Right renal cortex interstitium (tissue), 3 donors: ENCODE data around the gene MRPL9. TPM values are rescaled to one million over a fixed set of nuclear protein-coding genes. Genes with fewer than 3 reads are reported as not detected.

Source experiments
- DNase-seq, 3 donors: peaks; one replicate each; pipeline ENCODE4 v3.0.0-alpha.2; 2013; ENCODE audit warnings: low read depth in 3 of 3, low spot score in 2 of 3
- polyA plus RNA-seq, 3 donors: library from polyadenylated mRNA; unstranded; fragments of 120-200 nt; gene quantifications; one replicate each; pipeline ENCODE4 v1.2.1, GENCODE V29; 2013; ENCODE audit not compliant: insufficient read length in 3 of 3

Gene MRPL9
- 100 to 1,000 TPM; 115 to 123 (median 119) TPM for polyA plus RNA-seq

DNA sequence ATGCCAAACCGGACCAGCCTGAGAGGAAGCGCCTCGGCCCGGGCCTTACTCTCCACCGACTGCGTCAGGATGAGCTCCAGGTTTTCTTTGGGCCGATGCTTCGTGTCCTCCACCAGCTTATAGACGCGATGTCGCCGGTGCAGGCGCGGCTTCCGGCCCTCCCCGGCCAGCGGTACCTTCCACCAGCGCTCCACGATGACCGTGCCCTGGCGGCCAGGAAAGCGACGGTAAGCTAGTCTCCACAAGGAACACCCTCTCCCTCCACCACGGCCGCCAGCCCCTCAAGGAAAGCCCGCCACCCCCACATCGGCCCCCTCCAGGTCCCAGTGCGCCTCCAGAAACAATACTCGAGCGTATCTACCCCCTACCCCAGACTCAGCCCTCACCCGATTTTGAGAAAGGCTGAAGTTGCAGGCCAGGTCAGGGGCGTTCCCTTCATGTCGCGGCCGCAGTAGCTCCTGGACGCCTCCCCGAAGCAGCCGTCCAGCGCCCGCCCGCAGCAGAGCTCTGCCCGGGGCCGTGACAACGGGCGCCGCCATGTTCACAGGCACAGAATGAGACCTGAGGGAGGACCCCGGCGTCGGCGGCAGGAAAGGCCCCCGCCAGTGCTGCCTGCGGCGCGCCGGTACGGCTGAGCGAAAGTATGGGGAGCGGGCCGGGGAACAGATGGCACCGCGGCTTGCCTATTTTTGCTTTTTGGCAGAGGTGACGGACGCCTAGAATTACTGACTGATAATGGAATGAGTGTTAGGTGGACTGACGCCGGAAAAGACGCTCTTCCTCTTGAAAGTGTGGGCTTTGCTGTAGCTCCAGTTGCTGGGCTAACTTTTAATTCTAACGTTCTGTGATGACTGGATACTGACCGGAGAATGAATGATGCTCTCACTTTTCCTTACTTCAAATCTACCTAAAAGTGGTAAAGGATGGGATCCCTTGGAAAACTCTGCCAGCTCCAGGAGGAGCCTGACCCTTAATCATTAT lies at the start of gene MRPL9:
Gene MRPL9, minus strand, starts transcription at position 556 of the 981 bp plus-strand sequence. Its CDS starts 17 bp downstream, at position 539.
- peak; percentile 29 to 65 (median 57) for DNase-seq

DNA sequence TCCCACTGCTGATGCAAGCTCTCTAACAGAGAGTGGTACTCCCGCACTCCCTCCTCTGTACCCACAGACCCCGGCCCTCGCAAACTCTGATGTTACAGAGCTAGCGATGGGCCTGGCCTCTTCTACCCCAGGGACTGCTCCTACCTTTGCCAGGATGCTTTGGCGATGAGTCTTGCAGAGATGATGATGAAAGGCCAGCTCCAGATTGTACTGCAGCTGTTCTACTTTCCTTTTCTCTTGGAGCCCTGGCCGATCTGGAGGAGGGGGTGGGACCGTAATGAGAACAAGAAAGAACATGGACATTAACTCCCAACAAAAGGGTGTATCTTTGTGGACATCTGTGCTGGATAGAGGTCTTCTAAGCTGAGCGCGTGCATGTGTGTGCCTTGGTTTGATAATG lies 47.9 kb upstream of the MRPL9 start:
- no peak for DNase-seq

DNA sequence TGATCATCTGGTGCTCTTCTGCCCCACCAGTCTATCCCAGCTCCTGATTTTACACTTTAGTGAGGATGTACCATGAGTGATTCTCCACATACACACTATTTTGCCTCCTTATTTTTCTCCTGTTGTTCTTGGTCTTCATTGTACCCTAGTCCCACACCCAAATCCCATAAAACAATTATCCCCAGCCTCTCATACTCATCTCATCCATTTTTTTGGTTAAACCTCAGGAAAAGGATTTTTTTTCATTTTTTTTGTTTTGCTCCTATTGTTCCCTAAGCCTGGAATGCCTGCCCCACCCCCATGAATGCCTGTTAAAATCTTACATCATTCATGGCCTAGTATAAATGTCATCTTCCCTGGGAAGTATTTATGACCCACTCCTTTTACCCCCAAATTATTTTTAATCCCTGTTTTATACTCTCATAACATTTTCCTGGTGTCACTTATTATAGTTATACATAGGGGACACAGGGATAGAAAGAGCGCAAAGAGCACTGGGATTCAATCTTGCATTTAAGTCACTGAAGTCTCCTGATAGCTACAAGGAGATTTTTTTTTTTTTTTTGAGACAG lies 46.8 kb upstream of the MRPL9 start:
- no peak for DNase-seq

DNA sequence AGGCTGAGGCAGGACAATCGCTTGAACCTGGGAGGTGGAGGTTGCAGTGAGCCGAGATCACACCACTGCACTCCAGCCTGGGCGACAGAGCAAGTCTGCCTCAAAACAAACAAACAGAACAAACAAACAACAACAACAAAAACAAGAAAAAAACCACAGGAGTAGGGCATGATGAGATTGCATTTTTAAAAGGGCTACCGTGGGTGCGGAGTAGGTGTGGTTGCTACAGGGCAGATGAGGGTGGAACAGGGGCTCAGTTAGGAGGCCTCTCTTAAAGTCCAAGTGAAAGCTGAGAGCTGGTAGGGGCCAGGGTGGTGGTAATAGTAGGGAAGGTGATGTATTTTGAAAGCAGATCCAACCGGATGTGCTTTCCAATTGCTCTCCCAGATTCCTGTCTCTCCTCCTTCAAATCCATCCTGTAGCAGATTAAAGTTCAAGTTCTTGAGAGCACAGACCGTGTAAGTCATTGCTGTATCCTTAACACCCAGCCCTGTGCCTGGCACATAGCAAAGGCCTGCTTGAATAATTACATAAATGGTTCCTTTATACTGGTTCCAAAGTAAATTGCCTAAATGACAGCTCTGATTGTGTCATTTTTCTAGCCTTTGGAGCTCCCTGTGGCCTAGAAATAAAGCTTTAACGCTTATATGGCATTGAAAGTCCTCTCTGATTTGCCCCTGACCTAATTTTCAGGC lies 46.1 kb upstream of the MRPL9 start:
- no peak for DNase-seq

DNA sequence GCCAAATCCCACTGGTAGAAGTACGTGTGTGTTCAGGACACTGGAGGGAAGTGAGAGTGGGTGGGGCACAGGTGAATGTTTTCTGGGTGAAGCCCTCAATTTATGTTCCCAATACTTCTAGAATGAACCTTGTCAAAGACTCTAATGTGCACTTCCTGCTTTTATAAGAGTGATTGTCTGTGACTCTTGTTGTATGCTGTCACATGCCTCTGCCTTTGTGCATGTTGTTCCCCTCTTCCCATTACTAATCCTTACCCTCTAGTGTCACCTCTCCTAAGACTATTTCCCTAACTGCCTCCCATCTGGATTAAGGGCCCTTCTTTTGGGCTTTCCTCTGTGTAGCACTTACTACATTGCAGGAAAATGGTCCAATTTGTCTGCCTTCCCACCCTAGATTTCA lies 44.5 kb upstream of the MRPL9 start:
- DNase-seq = no peak

DNA sequence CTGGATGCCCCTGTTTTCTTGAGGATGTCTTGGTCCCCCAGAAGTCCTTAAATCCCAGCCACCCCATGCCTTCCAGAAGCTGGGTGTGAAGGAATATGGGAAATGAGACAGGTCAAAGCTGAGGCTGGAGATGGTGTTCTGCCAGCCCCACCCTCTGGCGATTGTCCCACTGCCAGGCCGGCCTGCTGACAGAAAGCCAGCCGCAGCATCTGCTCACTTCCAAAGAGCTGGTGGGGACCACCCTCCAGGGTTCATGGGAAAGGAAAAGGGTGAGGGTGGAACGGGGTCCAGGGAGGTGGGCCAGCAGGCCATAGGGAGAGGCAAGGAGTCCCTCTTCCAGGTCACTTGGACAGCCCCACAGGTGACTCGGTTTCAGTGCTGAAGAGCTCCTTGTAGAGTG lies 43.8 kb upstream of the MRPL9 start:
- no peak for DNase-seq

DNA sequence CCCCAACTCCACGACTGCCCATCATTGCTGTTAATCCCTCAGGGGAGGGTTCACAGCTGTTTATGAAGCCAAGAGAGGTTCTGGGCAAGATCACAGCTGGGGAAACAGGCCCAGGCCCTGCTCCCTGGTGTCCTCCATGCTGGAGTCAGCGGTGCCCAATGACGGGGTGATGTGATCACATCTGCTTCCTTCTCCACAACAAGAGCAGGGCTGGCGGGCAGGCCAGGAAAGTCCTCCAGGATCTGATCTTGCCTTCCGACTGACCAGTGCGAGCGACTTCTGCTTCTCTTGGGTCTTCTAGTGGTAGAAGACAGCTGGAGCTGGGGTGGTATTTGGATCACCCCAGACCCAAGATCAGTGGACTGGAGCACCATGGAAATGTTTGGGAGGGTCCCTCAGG lies 42.9 kb upstream of the MRPL9 start:
- no peak for DNase-seq

DNA sequence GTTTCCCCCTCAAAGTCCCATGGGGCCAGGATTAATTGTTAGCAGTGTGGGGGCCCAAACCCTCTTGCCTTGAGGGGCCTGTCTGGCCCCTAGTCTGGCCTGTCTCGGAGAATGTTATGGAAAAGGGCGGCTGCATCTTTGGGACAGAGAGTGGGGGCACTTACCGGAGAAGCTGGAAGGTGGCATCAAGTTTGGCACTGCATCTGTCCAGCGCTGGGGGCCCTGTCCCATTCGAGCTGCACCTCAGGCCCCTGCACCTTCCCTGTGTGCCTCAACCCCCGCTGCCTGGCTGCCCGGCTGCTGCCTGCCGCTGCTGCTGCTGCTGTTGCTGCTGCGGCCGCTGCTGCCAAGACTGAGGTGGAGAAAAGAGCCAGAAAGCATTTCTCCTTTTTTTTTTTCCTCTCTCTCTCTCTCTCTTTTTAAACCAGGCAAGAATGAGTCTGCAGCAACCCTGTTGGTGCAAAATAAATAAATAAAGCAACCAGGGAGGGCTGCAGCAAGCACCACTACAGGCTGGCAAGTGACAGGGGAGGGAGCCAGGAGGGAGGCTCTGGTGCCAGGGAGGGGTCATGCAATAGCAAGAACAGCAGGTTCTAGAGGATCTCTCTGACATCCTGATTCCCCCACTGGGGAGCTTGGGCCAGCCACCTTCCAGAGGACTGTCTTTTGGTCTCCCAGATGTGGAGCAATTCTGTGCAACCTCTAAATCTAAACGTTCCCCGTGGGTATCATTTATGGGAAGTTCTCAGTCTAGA lies 41.9 kb upstream of the MRPL9 start, which contains the start of gene LINGO4:
Gene LINGO4, minus strand, starts transcription at position 354 of the 755 bp plus-strand sequence. CDS start 2,715 bp downstream, outside the sequence.
- no peak for DNase-seq

DNA sequence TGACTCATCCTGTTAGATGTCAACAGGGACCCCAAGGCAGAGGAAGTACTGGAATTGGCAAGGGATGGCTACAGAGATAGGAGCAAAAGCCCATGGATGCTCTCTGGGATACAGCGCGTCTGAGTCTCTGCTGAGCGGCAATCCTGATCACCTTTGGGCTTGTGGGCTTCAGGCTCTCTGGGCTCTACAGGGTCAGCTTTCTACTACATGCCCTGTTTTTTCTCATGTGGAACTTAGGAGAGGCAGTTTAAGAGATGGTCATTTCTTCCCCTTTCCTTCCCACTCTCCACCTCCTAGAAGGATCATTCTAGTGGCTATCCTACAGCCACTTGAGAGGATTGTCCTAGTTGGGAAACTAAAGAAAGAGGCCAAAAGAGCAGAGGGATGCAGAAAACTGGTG lies 40.6 kb upstream of the MRPL9 start:
- DNase-seq = no peak

DNA sequence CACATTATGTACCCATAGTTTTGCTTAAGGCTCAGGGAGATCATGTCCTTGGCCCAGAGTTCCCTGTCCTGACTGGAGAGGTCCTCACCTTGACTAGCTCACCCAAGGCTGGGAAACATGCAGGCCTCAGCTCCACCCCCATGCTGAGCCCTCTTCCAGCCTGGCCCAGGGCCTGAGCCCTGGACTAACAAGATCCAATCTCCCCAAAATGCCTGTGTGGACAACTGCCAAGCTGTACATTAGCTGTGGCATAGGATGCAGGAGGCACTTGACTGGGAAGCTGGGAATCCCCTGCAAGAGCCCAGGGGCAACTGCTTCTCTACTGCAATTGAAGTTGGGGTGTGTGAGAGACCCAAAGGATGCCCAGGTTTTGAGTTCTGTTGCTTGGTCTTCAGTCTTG lies 39.9 kb upstream of the MRPL9 start:
- DNase-seq = no peak

DNA sequence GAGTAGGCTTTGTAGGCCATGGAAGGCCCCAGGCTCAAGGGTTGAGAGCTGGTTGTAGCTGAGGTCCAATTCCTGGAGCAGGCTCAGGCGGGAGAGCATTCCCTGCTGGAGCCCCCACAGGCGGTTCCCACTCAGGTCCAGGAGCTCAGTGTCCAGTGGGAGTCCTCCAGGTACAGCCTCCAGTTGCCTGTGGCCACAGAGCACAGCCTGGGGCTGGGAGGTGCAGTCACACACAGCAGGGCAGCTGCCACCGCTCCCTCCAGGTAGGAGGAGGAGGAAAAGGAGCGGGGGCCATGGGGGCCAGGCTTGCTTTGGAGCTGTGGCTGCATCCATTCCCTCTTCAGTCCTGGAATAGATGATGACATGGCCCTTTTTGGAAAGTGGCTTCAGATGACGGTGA lies 39.1 kb upstream of the MRPL9 start:
- no peak for DNase-seq

DNA sequence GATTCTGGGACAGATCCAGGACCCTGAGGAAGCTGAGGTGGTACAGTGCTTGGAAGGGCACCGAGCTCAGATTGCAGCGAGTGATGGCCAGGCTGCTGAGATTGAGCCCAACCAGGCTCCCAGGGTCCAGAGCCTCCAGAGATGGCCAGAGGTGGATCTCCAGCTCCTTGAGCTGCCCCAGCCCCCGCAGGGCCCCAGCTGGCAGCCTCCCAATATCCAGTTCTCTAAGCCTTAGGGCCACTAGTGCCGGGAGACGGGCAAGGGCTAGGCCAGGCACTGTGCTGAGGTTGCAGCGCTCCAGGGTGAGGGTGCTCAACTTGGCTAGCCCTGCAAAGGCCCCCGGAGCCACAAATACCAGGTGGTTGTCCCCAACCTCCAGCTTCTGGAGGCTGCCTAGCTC lies 38.5 kb upstream of the MRPL9 start:
- no peak for DNase-seq

DNA sequence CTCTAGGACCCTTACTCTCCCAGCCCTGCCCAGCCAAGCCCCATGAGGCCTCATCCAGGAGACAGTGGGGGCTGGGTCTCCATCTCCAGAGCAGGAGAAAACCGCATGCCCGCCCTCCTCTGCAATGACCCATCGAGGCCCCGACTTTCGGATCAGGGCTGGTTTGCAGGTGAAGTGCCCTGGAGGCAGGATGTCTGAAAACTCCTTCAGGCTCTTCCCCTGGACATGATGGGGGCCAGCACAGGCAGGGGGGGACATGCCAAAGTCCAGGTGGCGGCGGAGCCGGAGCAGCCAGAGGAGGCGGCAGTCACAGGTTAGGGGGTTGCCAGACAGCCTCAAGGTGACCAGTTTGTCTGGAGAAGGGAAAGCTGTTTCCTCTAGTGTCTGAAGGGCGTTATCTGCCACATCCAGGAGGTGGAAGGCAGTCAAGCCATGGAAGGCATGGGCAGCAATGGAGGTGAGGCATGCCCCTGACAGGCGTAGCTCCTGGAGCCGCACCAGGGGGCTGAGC lies 38.1 kb upstream of the MRPL9 start:
- no peak for DNase-seq

DNA sequence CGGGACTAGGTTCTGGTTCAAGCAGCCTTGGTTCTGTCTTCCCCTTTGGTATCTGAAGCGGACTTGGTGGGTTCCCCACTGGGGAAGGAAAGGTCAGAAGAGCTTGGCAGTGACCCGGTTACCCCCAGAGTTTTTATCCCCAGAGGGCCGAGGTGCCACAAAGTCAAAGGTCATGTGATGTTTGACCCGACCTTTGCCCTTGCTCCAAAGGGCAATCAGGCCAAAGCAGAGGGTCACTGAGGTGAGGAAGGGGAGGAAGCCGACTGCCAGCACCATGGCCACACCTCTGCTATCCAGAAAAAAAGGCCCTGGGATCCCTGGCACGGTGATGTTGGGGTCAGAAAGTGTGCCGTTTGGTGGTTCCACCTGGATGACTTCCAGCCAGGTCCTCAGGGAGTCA lies 37.5 kb upstream of the MRPL9 start:
- no peak for DNase-seq

DNA sequence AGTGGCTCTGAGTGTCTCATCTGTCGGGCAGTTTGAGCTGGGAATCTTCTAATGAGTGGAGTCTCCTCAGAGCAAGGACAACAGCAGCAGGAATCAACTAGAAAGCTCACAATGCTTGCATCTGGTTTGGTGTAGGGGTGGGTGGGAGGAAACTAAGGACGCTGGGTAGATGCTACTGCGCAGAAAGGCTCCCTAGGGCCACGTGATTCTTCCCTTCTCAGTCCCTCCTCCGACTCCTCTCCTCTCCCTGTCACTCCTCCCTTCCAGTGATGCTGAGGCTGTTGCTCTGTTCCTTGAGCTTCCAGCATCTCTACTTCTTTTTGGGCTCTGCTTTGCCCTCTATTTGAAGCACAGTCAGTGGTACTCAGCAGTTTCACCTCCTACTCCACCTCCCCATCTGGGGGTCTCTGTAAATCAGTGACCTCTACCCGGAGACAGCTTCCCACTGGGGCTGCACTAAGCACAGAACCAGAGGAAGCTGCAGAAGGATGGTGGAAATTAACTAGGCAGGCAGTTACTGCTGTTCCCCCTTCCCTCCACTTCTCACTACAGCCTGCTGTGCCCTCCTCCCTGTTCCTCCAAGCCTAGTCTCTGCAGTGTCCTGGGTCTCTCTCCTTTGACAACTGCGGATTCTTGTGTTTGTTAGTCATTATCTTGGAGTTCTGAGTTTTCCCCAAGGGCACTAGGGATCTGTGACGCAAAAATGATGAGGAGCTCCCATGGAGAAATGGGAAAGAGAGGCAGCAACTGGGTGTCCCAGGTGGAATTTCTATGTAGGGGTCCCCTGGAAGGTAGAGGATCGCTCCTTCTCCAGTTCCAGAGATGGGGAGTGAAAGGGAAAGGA lies 36.1 kb upstream of the MRPL9 start:
- DNase-seq = no peak

DNA sequence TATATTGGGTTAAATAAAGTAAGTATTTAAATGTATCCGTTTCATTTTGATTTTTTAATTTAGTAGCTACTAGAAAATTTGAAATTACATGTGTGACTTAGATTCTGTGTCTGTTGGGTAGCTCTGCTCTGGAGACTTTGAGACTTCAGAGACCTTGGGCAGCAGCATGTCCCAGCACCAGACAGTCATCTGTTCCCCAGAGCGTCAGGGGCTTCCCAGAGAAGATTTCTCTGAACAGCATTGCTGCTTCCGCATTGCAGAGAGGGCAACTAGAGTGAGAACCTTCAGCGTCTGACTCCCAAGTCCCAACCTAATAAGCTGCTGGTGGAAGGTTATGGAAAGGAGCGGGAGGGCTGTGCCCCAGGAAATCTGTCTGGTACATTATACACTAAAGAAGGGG lies 35.3 kb upstream of the MRPL9 start:
- no peak for DNase-seq

DNA sequence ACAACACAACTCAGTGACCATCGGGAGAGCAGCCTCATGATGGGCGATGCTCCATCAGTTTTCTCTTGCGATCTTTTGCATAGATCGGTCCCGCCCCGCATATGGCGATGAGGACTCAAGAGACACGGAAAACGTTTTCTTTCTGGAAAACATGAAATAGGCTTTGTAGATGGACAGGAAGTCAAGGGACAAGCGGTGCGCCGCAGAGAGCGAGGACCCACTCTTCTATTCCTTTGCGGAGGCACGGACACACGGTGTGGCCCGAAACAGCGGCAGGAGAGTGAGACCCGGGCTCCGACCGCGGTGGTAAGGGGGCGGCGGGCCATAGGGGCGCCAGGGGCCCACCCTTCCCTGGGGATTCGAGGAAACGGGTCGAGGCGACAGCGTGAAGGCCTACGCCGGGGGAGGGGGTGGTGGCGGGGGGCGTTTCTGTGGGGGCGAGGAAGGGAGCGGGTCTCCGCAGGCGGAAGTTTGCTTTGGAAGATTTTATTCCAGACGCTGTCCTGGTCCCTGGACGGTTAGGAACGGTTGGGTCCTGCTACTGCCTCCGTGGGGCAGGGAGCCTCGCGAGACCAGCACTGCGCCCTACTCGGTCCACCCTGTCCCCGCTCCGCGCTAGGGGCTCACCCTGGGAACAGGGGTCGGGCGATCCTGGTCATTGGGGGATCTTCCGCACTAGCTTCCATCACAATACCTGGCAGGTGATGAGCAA lies 27.8 kb upstream of the MRPL9 start:
- DNase-seq = no peak

DNA sequence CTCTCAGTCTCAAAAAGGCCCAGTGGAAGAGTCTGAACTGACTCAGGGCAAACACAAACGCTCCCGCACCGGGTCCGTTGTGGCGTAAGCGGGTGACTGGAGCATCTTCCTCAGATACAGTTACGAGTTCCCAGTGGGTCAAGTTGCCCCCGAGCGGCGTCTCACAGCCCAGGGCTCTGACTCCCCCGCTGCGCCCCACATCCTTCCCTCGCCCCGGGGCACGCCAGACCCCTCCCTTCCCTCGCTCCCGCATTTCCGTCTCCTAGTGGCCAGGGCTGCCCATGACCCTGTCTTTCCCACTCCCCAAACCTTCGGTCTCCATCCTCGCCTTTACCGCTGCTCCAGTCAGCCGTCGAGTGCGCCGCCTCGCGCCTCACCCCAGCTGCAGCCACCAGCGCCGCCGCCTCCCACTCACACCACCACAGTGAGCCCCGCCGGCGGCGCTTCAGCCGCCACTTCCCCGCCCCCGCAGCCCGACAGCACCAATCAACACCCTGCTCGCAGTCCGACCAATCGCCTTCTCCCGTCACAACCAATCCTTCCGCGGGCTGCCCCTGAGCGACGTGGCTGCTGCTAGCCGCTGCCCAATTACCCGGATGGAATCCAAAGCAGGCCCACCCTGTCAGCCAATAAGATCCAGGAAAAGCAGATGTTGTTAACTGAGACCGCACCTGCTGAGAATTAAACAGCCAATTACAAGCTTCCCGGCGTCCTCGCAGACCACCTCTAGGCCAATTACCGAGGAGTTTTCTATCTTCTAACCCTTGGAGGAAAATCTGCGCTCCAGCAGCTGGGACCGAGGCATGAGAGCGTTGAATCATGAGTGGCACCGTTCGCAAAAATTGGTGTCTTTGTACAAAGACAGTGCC lies 27.0 kb upstream of the MRPL9 start, which contains the start of gene TDRKH:
Gene TDRKH, minus strand, starts transcription at position 430 of the 869 bp plus-strand sequence. CDS start 7,478 bp downstream, outside the sequence.
- DNase-seq = peak; percentile 89 to 95 (median 92)
